IMR-90 (cell line): Measurements from ENCODE around the gene ANKRD13B. TPM values are rescaled to one million over a fixed set of nuclear protein-coding genes. Genes with fewer than 3 reads are reported as not detected.

Experiments used
- ATAC-seq: fragments of 200-7000 bp; cut with Tn5 transposase; 2 replicates; pipeline ENCODE4 v1.9.1; 2020; ENCODE audit warnings: low read depth, mild to moderate bottlenecking, moderate library complexity
- BruUV-seq: library from RNA; stranded (reverse); fragments of 400-500 nt; replicated peaks from 2 replicates; lab custom pipeline; 2021; lab: Mats Ljungman, UMichigan
- CTCF ChIA-PET: fragments of 300-600 bp; formaldehyde crosslinking; extraction: SDS; loops from one replicate; lab custom pipeline; 2021; ENCODE audit warnings: antibody characterized with exemption; lab: Yijun Ruan, JAX
- POLR2A ChIA-PET: fragments of 300-600 bp; sonication (Branson Sonifier 250); formaldehyde crosslinking; loops from one replicate; lab custom pipeline; 2022; ENCODE audit warnings: antibody characterized with exemption; ENCODE audit not compliant: unreplicated experiment; lab: Charles Lee
- DNase-seq: peaks from one replicate; pipeline ENCODE4 v3.0.0; 2013
- H2AFZ ChIP-seq: replicated peaks from 2 replicates; pipeline ENCODE3; 2013; ENCODE audit warnings: low read length, mild to moderate bottlenecking; ENCODE audit not compliant: poor library complexity
- H2AK5ac ChIP-seq: 2 replicates; pipeline ENCODE4 v1.6.1; 2013; ENCODE audit warnings: low read depth, low read length, inconsistent platforms
- H2AK9ac ChIP-seq: replicated peaks from 2 replicates; pipeline ENCODE3; 2013; ENCODE audit warnings: mild to moderate bottlenecking, low read depth, low read length, moderate library complexity; ENCODE audit not compliant: poor library complexity
- H2BK120ac ChIP-seq: 2 replicates; pipeline ENCODE4 v1.6.1; 2013; ENCODE audit warnings: low read depth, low read length, inconsistent platforms
- H2BK15ac ChIP-seq: 3 replicates; pipeline ENCODE4 v1.6.1; 2013; ENCODE audit warnings: low read depth, low read length, inconsistent platforms
- H2BK20ac ChIP-seq: 2 replicates; pipeline ENCODE4 v1.6.1; 2013; ENCODE audit warnings: low read depth, mild to moderate bottlenecking, inconsistent platforms, low read length, moderate library complexity
- H2BK5ac ChIP-seq: 2 replicates; pipeline ENCODE4 v1.6.1; 2013; ENCODE audit warnings: mild to moderate bottlenecking, low read depth, low read length, inconsistent platforms; ENCODE audit not compliant: poor library complexity, severe bottlenecking
- H3K14ac ChIP-seq: replicated peaks from 2 replicates; pipeline ENCODE4 v1.6.1; 2013; ENCODE audit warnings: low read depth, low read length, inconsistent platforms
- H3K18ac ChIP-seq: 2 replicates; pipeline ENCODE4 v1.6.1; 2013; ENCODE audit warnings: low read depth, low read length, control low read depth
- H3K23ac ChIP-seq: 2 replicates; pipeline ENCODE4 v1.6.1; 2013; ENCODE audit warnings: low read depth, low read length, inconsistent platforms
- H3K27ac ChIP-seq: 2 replicates; pipeline ENCODE4 v1.5.1; 2013; ENCODE audit warnings: mild to moderate bottlenecking, control low read depth, low read length; ENCODE audit not compliant: insufficient read depth
- H3K27me3 ChIP-seq: 2 replicates; pipeline ENCODE4 v1.6.1; 2013; ENCODE audit warnings: low read length; ENCODE audit not compliant: control insufficient read depth, insufficient read depth
- H3K36me3 ChIP-seq: 2 replicates; pipeline ENCODE4 v1.6.1; 2013; ENCODE audit warnings: low read length, mixed read lengths; ENCODE audit not compliant: control insufficient read depth, insufficient read depth
- H3K4ac ChIP-seq: 2 replicates; pipeline ENCODE4 v1.6.1; 2013; ENCODE audit warnings: low read depth, low read length, inconsistent platforms
- H3K4me1 ChIP-seq: 2 replicates; pipeline ENCODE4 v1.6.1; 2013; ENCODE audit warnings: low read length, mixed read lengths; ENCODE audit not compliant: control insufficient read depth, insufficient read depth
- H3K4me2 ChIP-seq: 2 replicates; pipeline ENCODE4 v1.6.1; 2013; ENCODE audit warnings: low read depth, mild to moderate bottlenecking, control low read depth, low read length, moderate library complexity
- H3K4me3 ChIP-seq: 2 replicates; pipeline ENCODE4 v1.5.1; 2013; ENCODE audit warnings: low read depth, mild to moderate bottlenecking, control low read depth, low read length, moderate library complexity; ENCODE audit not compliant: insufficient read depth
- H3K56ac ChIP-seq: 2 replicates; pipeline ENCODE4 v1.6.1; 2013; ENCODE audit warnings: low read length, inconsistent platforms; ENCODE audit not compliant: insufficient read depth; ENCODE audit errors: extremely low read depth
- H3K79me1 ChIP-seq, 2 experiments: 2 replicates each; pipeline ENCODE4 v1.6.1; 2013; ENCODE audit warnings: low read length in 2 of 2, inconsistent platforms in 1 of 2, low read depth in 1 of 2
- H3K9ac ChIP-seq: 2 replicates; pipeline ENCODE4 v1.6.1; 2013; ENCODE audit warnings: low read depth, low read length, control low read depth
- H3K9me1 ChIP-seq: 2 replicates; pipeline ENCODE4 v1.6.1; 2013; ENCODE audit warnings: low read length, inconsistent platforms; ENCODE audit not compliant: insufficient read depth
- H3K9me3 ChIP-seq: 2 replicates; pipeline ENCODE4 v1.6.1; 2013; ENCODE audit warnings: low read length; ENCODE audit not compliant: control insufficient read depth, insufficient read depth
- H4K20me1 ChIP-seq: 2 replicates; pipeline ENCODE4 v1.6.1; 2013; ENCODE audit warnings: low read length, inconsistent platforms; ENCODE audit not compliant: insufficient read depth
- H4K5ac ChIP-seq: 2 replicates; pipeline ENCODE4 v1.6.1; 2013; ENCODE audit warnings: mild to moderate bottlenecking, low read depth, low read length, control low read depth
- H4K8ac ChIP-seq, 2 experiments: 2 replicates each; pipeline ENCODE4 v1.6.1; 2013; ENCODE audit warnings: low read depth in 2 of 2, low read length in 2 of 2, control low read depth in 1 of 2, inconsistent platforms in 1 of 2
- H4K91ac ChIP-seq: 2 replicates; pipeline ENCODE4 v1.6.1; 2013; ENCODE audit warnings: low read depth, low read length, inconsistent platforms; ENCODE audit not compliant: insufficient read depth
- BHLHE40 ChIP-seq: fragments of 150-350 bp; IDR thresholded peaks from 2 replicates; pipeline ENCODE4 v1.6.1; 2016; ENCODE audit warnings: mild to moderate bottlenecking, low read depth, low read length
- CEBPB ChIP-seq: IDR thresholded peaks from 2 replicates; pipeline ENCODE4 v1.6.1; 2012; ENCODE audit warnings: low read depth, low read length, improper control_type of control experiment
- CHD1 ChIP-seq: IDR thresholded peaks from 2 replicates; pipeline ENCODE4 v1.6.1; 2012; ENCODE audit warnings: low read depth, low read length, improper control_type of control experiment
- CTCF ChIP-seq: conservative IDR thresholded peaks from 2 replicates; pipeline ENCODE4 v1.5.1; 2012; ENCODE audit warnings: mild to moderate bottlenecking, low read depth, low read length, improper control_type of control experiment
- ELK1 ChIP-seq: fragments of 150-350 bp; IDR thresholded peaks from 2 replicates; pipeline ENCODE4 v1.6.1; 2016; ENCODE audit warnings: low read depth, mild to moderate bottlenecking, low read length, moderate library complexity, borderline replicate concordance
- MAFK ChIP-seq: IDR thresholded peaks from 2 replicates; pipeline ENCODE4 v1.6.1; 2012; ENCODE audit warnings: low read depth, low read length, improper control_type of control experiment
- MXI1 ChIP-seq: IDR thresholded peaks from 2 replicates; pipeline ENCODE4 v1.6.1; 2012; ENCODE audit warnings: low read depth, mild to moderate bottlenecking, low read length, moderate library complexity, borderline replicate concordance
- RCOR1 ChIP-seq: IDR thresholded peaks from 2 replicates; pipeline ENCODE4 v1.6.1; 2012; ENCODE audit warnings: mild to moderate bottlenecking, low read length, improper control_type of control experiment; ENCODE audit not compliant: insufficient replicate concordance
- RFX5 ChIP-seq: IDR thresholded peaks from 2 replicates; pipeline ENCODE4 v1.8.0; 2012; ENCODE audit warnings: low read depth, mild to moderate bottlenecking, low read length, moderate library complexity
- USF2 ChIP-seq: fragments of 150-350 bp; IDR thresholded peaks from 2 replicates; pipeline ENCODE4 v1.6.1; 2017; ENCODE audit warnings: mild to moderate bottlenecking, antibody characterized with exemption, low read length, low read depth
- WGBS, 2 experiments: methylation state at CpG; one replicate each; pipeline versions ENCODE4 v1.1.5 to v1.1.7; 2013; ENCODE audit warnings: missing lambda C conversion rate in 2 of 2; ENCODE audit not compliant: insufficient read length in 1 of 2; ENCODE audit errors: extremely low coverage in 2 of 2; 5-methylcytosine and 5-hydroxymethylcytosine counted together
- dilution Hi-C: fragments of 300-500 bp; cut with HindIII; formaldehyde crosslinking; loops from one replicate; pipeline ENCODE4 v1.14.3; 2018; ENCODE audit warnings: low sequenced_read_pairs; ENCODE audit not compliant: unreplicated experiment
- in situ Hi-C: fragments of 300-500 bp; cut with MboI; formaldehyde crosslinking; loops from 3 replicates; pipeline ENCODE4 v1.14.3; 2019; ENCODE audit warnings: low sequenced_read_pairs, inconsistent platforms, mixed read lengths
- intact Hi-C: fragments of 100-400 bp; cut with micrococcal nuclease; formaldehyde crosslinking; loops from 2 replicates; pipeline ENCODE4 v1.10.0; 2022
- polyA plus RNA-seq, 3 experiments: library from polyadenylated mRNA; depleted of rRNA; stranded (reverse); fragments of >200 nt; gene quantifications; 2 replicates each; pipeline ENCODE4 v1.2.3, GENCODE V29; 2012; ENCODE audit warnings: low replicate concordance in 1 of 3
- total RNA-seq: library from RNA; depleted of rRNA; stranded (reverse); fragments of >200 nt; gene quantifications from 2 replicates; pipeline ENCODE4 v1.2.3, GENCODE V29; 2012

Gene ANKRD13B
- total and polyA plus RNA-seq, 2 of the 4 experiments (the other 2 are of a cell fraction) = 0.90 to 4.0 TPM

- Histone ChIP-seq H4K91ac (no peak overlapping the region), H3K9me1 (no peaks in the 10 kb centered on the region; the same call in 1 of the 2 replicates), H3K23ac (no peak overlapping the region), H4K5ac (no peak overlapping the region), H3K18ac (no peak overlapping the region), H3K4me2 (no peak overlapping the region), H3K4ac (no peak overlapping the region), H3K4me3 (no peak overlapping the region), H2BK15ac (no peak overlapping the region), H3K9me3 (no peaks in the 10 kb centered on the region), H3K27me3 (no peaks in the 10 kb centered on the region), H2BK5ac (no peak overlapping the region), H2AK9ac (no peak overlapping the region), H3K27ac (no peak overlapping the region), H2BK120ac (no peak overlapping the region), H2AFZ (no peak overlapping the region), H4K8ac (no peak overlapping the region), H2BK20ac (no peak overlapping the region), H3K56ac (no peak overlapping the region), H3K79me1 (peaks cover 3 to 36% of the 10 kb centered on the region in 2 experiments), H3K4me1 (peaks cover 11% of the 10 kb centered on the region), H3K9ac (no peak overlapping the region), H3K14ac (no peak overlapping the region), H3K36me3 (peaks cover 57% of the 10 kb centered on the region), H2AK5ac (no peak overlapping the region; the same call in 1 of the 2 replicates), H4K20me1 (no peaks in the 10 kb centered on the region)
- TF ChIP-seq CTCF (no peak), MXI1 (no peak), RCOR1 (no peak), MAFK (no peak), RFX5 (no peak), CEBPB (no peak), ELK1 (no peak), CHD1 (no peak), BHLHE40 (no peak), USF2 (no peak)
- intact Hi-C loops = no loop called here
- dilution Hi-C loops = no loop called here
- in situ Hi-C loops = no loop called here
- CTCF ChIA-PET = interaction anchor here (1.3 to 2.4 kb wide), 3 partner anchors 15 to 204 kb away, joined by 3 to 13 read pairs (median 7); no protein-coding TSS in a partner anchor
- TSS peak; percentile 40 for BruUV-seq
- DNase-seq (no peak), ATAC-seq (no peak)
- POLR2A ChIA-PET = no interaction called here
- 80% methylated on average over 1 of the region's 6 CpGs; no CpG with 5 or more reads in 1 of the 2 experiments for WGBS, 2 experiments
Observed at GRCh38 chr17:29573558-29573869, 19.4 kb upstream of the ANKRD13B start.
